HG02973 (cell line): Measurements from ENCODE around the gene TDRD15.
"Not testable (repeated sequence)": the region's sequence is repeated elsewhere in the genome, so short reads cannot be mapped to it uniquely, and the experiment has no call there.

ENCODE experiments used
- ATAC-seq: cut with Tn5 transposase; IDR thresholded peaks from one replicate; pipeline ENCODE4 v1.9.1; 2021; ENCODE audit warnings: moderate library complexity; ENCODE audit not compliant: unreplicated experiment

TDRD15 gene

GRCh38 chr2:21142149-21142548 lies 18.4 kb downstream of the TDRD15 start:
- no peak for ATAC-seq

GRCh38 chr2:21146638-21147037 lies 22.9 kb downstream of the TDRD15 start:
- no peak for ATAC-seq

GRCh38 chr2:21148718-21149117 lies 24.9 kb downstream of the TDRD15 start:
- no peak for ATAC-seq

- not testable (repeated sequence) for ATAC-seq
These were observed 27.5 kb downstream of the TDRD15 start for GRCh38 chr2:21151234-21151633.

DNA sequence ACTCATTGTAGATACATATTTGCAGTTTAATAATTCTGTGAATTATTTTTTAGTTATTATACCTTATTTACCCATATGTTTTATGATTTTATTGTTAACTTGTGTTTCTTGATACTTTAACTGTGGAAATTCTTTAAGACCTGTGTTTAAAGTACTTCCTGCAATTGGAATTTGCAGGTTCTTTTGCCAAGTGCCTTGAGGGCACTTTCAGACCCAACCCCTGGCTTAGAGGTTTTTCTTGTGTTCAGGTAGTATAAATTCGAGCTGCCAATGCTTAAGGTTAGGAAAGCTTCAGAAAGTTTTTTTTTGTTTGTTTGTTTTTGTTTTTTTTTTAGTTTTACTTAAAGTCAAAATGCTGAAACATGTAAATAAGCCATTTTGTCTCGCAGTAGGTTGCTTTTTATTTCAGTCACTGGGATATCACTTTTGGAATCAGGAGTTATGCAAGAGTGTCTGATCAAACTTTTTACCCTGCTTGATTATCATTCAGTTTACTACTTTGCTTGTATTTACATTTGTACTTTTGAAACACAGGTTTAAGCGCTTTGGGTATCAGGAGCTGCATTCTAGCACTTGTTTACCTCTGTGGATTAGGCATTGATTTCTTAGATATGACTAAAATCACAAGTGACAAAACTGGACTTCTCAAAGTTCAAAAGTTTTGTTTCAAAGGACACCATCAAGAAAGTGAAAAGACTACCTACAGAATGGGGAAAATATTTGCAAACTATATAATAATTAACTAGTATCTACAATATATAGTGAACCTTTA lies 31.8 kb downstream of the TDRD15 start:
- no peak for ATAC-seq

DNA sequence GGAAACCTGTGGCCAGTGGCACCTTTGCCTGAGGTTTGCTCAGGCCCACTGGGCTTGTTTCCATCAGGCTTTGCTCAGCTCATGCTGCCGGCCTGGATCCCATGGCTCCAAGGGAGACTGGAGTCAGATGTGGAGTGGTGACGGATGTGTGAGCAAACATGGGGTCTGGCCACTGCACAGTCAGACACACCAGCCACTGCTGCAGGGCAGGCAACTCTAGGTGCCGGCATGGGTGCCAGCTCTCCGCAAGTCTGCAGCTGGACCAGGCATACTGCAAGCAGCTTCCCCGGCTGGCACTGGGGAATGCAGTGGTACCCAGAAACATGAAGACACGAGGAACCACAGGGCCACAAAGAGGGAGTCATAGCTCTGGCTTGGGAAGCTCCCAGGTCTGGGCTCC lies 37.4 kb downstream of the TDRD15 start:
- ATAC-seq: no peak

DNA sequence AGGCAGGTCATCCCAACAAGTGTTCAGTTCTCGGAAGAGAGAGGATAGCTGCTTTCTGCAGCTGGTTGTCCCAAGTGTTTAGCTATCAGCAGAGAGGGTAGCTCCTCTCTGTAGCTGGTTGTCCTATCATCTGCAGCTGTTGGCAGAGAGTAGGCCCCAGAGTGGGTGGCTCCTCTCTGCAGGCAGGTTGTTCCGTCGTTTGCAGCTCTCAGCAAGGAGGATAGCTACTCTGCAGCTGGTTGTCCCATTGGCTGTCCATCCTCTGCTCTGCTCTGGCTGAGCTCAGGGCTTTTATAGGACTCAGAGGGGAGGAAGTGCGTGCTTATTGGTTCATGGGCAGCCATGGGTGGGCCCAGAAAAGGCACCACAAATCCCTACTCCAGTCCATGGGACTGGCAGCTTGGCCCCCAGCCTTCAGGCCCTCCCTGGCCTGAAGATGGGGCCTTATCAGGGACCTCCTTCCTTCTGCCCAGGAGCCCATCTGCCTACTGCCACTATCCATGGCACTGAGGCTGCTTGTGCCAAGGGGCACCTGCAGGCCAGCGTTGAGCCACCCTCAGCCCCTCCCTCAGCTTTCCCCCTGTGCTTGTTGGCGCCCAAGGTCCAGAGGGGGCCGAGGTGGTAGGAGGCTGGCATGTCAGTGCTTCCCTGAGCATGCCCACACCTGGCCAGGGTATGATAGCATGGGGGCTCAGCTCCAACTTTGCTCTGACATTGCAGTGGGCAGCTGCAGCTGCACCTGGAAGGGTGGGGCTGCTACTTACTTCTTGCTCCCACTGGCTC lies 38.3 kb downstream of the TDRD15 start:
- ATAC-seq: no peak

DNA sequence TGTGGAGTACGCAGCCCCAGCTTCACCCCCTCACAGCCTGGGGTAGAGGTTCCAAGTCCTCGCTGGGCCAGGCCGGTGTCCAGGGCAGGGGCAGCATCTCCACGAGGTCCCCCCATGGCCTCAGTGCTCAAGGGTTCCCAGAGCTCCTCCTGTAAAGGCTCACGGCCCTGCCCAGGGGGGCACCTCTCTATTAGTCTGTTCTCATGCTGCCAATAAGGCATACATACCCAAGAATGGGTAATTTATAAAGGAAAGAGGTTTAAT lies 38.8 kb downstream of the TDRD15 start:
- ATAC-seq: no peak

DNA sequence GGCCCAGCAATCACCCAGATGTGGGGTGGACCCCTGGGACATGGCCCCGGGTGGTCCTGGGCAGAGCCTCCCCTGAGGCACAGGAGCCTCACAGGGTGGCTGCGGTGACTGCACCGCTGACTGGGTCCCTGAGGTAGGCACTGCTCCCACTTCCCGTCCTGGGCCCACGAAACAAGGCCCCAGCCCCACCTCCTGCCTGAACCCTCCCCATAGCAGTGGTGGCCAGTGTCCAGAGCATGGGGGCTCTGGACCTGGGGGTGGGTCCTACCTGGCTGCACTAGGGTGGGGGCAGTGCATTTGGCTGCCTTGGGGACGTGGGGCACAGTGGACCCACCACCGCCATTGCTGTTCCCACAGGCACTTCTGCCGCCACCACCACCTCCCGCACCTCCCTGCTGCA lies 39.4 kb downstream of the TDRD15 start:
- no peak for ATAC-seq

DNA sequence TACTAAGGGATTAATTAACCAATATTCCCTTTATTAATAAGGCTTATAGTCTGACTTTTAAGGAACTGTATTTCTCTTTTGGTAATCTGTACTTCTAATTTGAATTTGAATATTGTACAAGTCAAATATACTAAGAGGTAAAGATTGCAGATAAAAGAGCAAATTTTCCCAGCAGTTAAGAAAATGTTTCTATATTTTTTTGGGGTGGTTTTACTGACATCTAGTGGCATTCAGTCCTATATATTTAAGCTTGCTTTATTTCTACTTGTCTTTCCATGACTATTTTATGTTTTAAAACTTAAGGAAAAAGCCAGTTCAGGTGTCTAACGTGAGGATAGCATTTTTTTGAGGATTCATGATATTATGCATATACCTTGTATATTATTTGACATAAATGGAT lies 41.6 kb downstream of the TDRD15 start:
- ATAC-seq: no peak

GRCh38 chr2:21175895-21176646 lies 52.3 kb downstream of the TDRD15 start:
- no peak for ATAC-seq

DNA sequence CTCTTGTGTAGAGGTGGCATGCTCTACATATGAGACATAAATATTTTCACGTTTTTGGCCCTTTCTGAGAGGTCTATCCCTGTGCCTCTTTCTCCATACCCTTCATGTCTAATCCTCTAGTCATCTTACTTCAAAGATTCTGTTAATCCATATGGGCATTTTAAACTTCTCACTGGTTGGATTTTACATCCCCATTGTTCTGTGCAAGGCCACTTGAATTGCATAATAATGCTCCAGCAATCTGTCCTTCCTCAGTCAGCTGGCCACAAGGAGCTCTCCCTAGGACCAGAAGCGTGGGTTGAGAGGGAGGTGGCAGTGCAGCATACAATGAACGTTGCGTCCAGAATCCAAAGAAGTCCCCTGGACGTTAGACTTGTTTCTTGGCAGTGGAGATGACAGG lies 58.2 kb downstream of the TDRD15 start:
- no peak for ATAC-seq

GRCh38 chr2:21183306-21183705 lies 59.5 kb downstream of the TDRD15 start:
- no peak for ATAC-seq

- ATAC-seq: no peak
These were observed 60.0 kb downstream of the TDRD15 start for GRCh38 chr2:21183726-21184125.

- ATAC-seq: no peak
These were observed 67.8 kb downstream of the TDRD15 start for GRCh38 chr2:21191535-21191934.
